GM23338 (cell line): ENCODE results near the gene GCDH. TPM values are rescaled to one million over a fixed set of nuclear protein-coding genes. Genes with fewer than 3 reads are reported as not detected.

Source experiments
- ATAC-seq: fragments of 200-7000 bp; cut with Tn5 transposase; 3 replicates; pipeline ENCODE4 v1.9.1; 2020
- DNase-seq: peaks from one replicate; pipeline ENCODE4 v3.0.0-alpha.2; 2015; ENCODE audit warnings: low spot score
- H2AFZ ChIP-seq: fragments of 200-600 bp; sonication (generic); 2 replicates; pipeline ENCODE4 v1.8.0; 2016; ENCODE audit warnings: antibody characterized with exemption, mild to moderate bottlenecking, moderate library complexity
- H3F3A ChIP-seq: fragments of 200-600 bp; sonication (generic); replicated peaks from 2 replicates; pipeline ENCODE4 v1.8.0; 2017; ENCODE audit warnings: antibody characterized with exemption, mixed run types, low read depth
- H3K27ac ChIP-seq: fragments of 200-600 bp; sonication (generic); 2 replicates; pipeline ENCODE4 v1.6.1; 2016; ENCODE audit warnings: low read depth
- H3K27me3 ChIP-seq: fragments of 200-600 bp; sonication (generic); 2 replicates; pipeline ENCODE4 v1.8.0; 2016; ENCODE audit warnings: mild to moderate bottlenecking, mixed run types, moderate library complexity; ENCODE audit not compliant: insufficient read depth
- H3K36me3 ChIP-seq: fragments of 200-600 bp; sonication (generic); 2 replicates; pipeline ENCODE4 v1.8.0; 2016; ENCODE audit warnings: mild to moderate bottlenecking; ENCODE audit not compliant: insufficient read depth
- H3K4me1 ChIP-seq: fragments of 200-600 bp; sonication (generic); 2 replicates; pipeline ENCODE4 v1.8.0; 2016; ENCODE audit warnings: mild to moderate bottlenecking, moderate library complexity; ENCODE audit not compliant: insufficient read depth
- H3K4me2 ChIP-seq: fragments of 200-600 bp; sonication (generic); 2 replicates; pipeline ENCODE4 v1.7.1; 2017; ENCODE audit warnings: mixed run types
- H3K4me3 ChIP-seq: fragments of 200-600 bp; sonication (generic); 2 replicates; pipeline ENCODE4 v1.6.1; 2016; ENCODE audit warnings: mixed run types
- H3K79me2 ChIP-seq: fragments of 200-600 bp; sonication (generic); replicated peaks from 2 replicates; pipeline ENCODE4 v1.8.0; 2017; ENCODE audit warnings: mild to moderate bottlenecking; ENCODE audit not compliant: insufficient read depth
- H3K9me2 ChIP-seq: fragments of 200-600 bp; sonication (generic); 2 replicates; pipeline ENCODE4 v1.8.0; 2017; ENCODE audit not compliant: insufficient read depth
- H4K20me1 ChIP-seq: fragments of 200-600 bp; sonication (generic); replicated peaks from 2 replicates; pipeline ENCODE4 v1.8.0; 2017; ENCODE audit warnings: mild to moderate bottlenecking; ENCODE audit not compliant: insufficient read depth
- H3K27ac Mint-ChIP-seq: 2 replicates; pipeline ENCODE4 v1.8.0; 2020; ENCODE audit warnings: inconsistent platforms, mild to moderate bottlenecking, moderate library complexity, mixed read lengths
- H3K27me3 Mint-ChIP-seq: 3 replicates; pipeline ENCODE4 v1.8.0; 2022; ENCODE audit warnings: low read depth, mild to moderate bottlenecking, moderate library complexity, mixed read lengths, inconsistent platforms; ENCODE audit not compliant: insufficient read depth, poor library complexity
- H3K36me3 Mint-ChIP-seq: 3 replicates; pipeline ENCODE4 v1.8.0; 2021; ENCODE audit warnings: low read depth, mild to moderate bottlenecking, inconsistent platforms, moderate library complexity, mixed read lengths
- H3K4me1 Mint-ChIP-seq: 3 replicates; pipeline ENCODE4 v1.8.0; 2020; ENCODE audit warnings: mild to moderate bottlenecking, inconsistent platforms, mixed read lengths
- H3K4me3 Mint-ChIP-seq: 3 replicates; pipeline ENCODE4 v1.8.0; 2021; ENCODE audit warnings: moderate library complexity, mild to moderate bottlenecking, inconsistent platforms, mixed read lengths
- H3K9me3 Mint-ChIP-seq: 3 replicates; pipeline ENCODE4 v1.8.0; 2020; ENCODE audit warnings: moderate library complexity, mild to moderate bottlenecking, inconsistent platforms, mixed read lengths
- POLR2AphosphoS5 ChIP-seq: IDR thresholded peaks from 2 replicates; pipeline ENCODE4 v1.6.1; 2016; ENCODE audit warnings: antibody characterized with exemption, low read depth
- polyA plus RNA-seq: library from polyadenylated mRNA; unstranded; fragments of >200 nt; fragmentation: Nextera tagmentation; extraction: Ambion mirVana; gene quantifications from 2 replicates; pipeline ENCODE4 v1.2.1, GENCODE V29; 2016
- total RNA-seq: library from RNA; depleted of rRNA; stranded (reverse); fragments of >200 nt; shearing (Covaris generic); gene quantifications from 2 replicates; pipeline ENCODE4 v1.2.3, GENCODE V29; 2014
- TF ChIP-seq, protein P1 (sequence below): fragments of 250-450 bp; sonication (Bioruptor Pico); IDR thresholded peaks from 2 replicates; pipeline ENCODE4 v1.5.0; 2020; ENCODE audit warnings: mild to moderate bottlenecking, moderate library complexity

The GCDH gene
- total and polyA plus RNA-seq, 2 experiments from 2014 or later: 54.1 to 99.8 TPM

DNA sequence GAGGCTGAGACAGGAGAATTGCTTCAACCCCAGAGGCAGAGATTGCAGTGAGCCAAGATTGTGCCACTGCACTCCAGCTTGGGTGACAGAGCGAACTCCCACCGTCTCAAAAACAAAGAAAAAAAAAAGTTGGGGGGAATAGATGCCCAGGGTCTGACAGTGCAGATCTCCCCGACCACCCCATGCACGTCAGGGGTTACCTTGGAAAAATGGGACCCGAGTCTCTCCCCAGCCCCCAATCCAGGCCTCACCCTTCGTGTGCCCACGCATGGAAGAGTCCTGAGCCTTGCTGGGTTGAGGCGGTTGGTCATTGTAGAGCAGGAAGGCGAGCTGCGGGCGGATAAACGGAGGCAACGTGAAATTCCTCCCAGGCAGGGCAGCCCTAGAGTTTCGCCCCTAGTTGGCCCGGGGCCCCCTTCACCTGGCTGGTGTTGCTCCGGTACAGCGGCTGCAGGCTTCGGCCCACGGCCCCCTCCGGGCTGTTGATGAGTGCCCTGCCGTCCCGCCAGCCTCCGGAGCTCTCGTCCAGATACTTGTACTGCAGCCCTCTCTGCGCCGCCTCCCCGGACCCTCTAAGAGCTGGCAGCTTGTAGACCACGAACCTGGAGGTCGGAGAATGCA lies 10.3 kb upstream of the GCDH start:
- Histone ChIP-seq H4K20me1 (no peaks in the 10 kb centered on the region), H2AFZ (peak overlapping the region; percentile 99), H3K36me3 (no peaks in the 10 kb centered on the region), H3K9me2 (no peaks in the 10 kb centered on the region; the same call in 1 of the 2 replicates), H3K27me3 (peaks cover 10% of the 10 kb centered on the region), H3F3A (peaks cover 25% of the 10 kb centered on the region), H3K4me3 (peak overlapping the region; percentile 91), H3K27ac (peak overlapping the region; percentile 59; the same call in 1 of the 2 replicates), H3K79me2 (no peaks in the 10 kb centered on the region), H3K4me2 (peak overlapping the region; percentile 94), H3K4me1 (peaks cover 3% of the 10 kb centered on the region; the same call in 1 of the 2 replicates)
- ATAC-seq: peak; percentile 19
- Mint-ChIP-seq H3K36me3 (peaks cover 26% of the 10 kb centered on the region), H3K4me3 (peak overlapping the region; percentile 90), H3K9me3 (peaks cover 19% of the 10 kb centered on the region), H3K27ac (peak overlapping the region; percentile 86), H3K27me3 (peaks cover 19% of the 10 kb centered on the region), H3K4me1 (peaks cover 9% of the 10 kb centered on the region; the same call in 1 of the 3 replicates)
- DNase-seq: peak; percentile 57
- TF ChIP-seq, protein P1, sequence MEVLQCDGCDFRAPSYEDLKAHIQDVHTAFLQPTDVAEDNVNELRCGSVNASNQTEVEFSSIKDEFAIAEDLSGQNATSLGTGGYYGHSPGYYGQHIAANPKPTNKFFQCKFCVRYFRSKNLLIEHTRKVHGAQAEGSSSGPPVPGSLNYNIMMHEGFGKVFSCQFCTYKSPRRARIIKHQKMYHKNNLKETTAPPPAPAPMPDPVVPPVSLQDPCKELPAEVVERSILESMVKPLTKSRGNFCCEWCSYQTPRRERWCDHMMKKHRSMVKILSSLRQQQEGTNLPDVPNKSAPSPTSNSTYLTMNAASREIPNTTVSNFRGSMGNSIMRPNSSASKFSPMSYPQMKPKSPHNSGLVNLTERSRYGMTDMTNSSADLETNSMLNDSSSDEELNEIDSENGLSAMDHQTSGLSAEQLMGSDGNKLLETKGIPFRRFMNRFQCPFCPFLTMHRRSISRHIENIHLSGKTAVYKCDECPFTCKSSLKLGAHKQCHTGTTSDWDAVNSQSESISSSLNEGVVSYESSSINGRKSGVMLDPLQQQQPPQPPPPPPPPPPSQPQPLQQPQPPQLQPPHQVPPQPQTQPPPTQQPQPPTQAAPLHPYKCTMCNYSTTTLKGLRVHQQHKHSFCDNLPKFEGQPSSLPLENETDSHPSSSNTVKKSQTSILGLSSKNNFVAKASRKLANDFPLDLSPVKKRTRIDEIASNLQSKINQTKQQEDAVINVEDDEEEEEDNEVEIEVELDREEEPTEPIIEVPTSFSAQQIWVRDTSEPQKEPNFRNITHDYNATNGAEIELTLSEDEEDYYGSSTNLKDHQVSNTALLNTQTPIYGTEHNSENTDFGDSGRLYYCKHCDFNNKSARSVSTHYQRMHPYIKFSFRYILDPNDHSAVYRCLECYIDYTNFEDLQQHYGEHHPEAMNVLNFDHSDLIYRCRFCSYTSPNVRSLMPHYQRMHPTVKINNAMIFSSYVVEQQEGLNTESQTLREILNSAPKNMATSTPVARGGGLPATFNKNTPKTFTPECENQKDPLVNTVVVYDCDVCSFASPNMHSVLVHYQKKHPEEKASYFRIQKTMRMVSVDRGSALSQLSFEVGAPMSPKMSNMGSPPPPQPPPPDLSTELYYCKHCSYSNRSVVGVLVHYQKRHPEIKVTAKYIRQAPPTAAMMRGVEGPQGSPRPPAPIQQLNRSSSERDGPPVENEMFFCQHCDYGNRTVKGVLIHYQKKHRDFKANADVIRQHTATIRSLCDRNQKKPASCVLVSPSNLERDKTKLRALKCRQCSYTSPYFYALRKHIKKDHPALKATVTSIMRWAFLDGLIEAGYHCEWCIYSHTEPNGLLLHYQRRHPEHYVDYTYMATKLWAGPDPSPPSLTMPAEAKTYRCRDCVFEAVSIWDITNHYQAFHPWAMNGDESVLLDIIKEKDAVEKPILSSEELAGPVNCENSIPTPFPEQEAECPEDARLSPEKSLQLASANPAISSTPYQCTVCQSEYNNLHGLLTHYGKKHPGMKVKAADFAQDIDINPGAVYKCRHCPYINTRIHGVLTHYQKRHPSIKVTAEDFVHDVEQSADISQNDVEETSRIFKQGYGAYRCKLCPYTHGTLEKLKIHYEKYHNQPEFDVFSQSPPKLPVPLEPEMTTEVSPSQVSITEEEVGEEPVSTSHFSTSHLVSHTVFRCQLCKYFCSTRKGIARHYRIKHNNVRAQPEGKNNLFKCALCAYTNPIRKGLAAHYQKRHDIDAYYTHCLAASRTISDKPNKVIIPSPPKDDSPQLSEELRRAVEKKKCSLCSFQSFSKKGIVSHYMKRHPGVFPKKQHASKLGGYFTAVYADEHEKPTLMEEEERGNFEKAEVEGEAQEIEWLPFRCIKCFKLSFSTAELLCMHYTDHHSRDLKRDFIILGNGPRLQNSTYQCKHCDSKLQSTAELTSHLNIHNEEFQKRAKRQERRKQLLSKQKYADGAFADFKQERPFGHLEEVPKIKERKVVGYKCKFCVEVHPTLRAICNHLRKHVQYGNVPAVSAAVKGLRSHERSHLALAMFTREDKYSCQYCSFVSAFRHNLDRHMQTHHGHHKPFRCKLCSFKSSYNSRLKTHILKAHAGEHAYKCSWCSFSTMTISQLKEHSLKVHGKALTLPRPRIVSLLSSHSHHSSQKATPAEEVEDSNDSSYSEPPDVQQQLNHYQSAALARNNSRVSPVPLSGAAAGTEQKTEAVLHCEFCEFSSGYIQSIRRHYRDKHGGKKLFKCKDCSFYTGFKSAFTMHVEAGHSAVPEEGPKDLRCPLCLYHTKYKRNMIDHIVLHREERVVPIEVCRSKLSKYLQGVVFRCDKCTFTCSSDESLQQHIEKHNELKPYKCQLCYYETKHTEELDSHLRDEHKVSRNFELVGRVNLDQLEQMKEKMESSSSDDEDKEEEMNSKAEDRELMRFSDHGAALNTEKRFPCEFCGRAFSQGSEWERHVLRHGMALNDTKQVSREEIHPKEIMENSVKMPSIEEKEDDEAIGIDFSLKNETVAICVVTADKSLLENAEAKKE (CRISPR knock-in tag): no peak
- no peak for TF ChIP-seq POLR2AphosphoS5

DNA sequence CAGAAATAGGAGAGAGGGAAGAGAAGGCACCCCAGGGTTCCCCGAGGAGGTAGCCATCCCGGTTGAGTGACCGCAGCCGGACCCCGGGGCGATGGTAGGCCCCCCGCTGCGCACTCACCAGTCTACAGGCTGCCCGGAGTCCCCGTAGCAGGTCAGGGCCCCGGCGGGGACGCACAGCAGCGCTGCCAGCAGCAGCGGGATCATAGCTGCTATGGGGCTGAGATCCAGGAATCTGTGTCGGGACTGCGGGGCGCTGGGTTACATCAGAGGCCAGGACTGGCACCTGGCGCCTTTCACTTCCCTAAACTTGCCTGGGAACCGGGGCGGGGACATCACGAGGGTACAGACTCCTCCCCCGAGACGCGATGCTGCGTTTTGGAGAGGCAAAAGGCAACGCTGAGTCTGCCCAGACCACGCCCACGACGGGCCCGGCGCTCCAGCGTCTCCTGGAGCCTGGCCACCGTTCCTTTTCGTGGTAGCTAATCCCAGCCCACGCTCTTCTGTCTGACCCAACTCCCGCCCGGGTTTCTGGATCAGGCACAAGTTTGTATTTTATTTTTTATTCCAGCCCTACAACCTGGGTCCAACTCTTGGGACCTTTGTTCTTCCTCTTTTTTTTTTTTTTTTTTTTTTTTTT lies 9.7 kb upstream of the GCDH start, which contains the start of gene DNASE2:
Gene DNASE2, minus strand, starts transcription at position 278 of the 637 bp plus-strand sequence. Its CDS starts 74 bp downstream, at position 204.
- Histone ChIP-seq H3K27ac (peak within 1 kb of the TSS; percentile 79; the same call in 1 of the 2 replicates), H3K79me2 (no peaks in the 10 kb centered on the region), H3K4me2 (peak within 1 kb of the TSS; percentile 94), H3K9me2 (no peaks in the 10 kb centered on the region; the same call in 1 of the 2 replicates), H3K27me3 (peaks cover 11% of the 10 kb centered on the region), H2AFZ (peak within 1 kb of the TSS; percentile 99), H3K36me3 (no peaks in the 10 kb centered on the region), H3K4me1 (peaks cover 3% of the 10 kb centered on the region; the same call in 1 of the 2 replicates), H4K20me1 (no peaks in the 10 kb centered on the region), H3K4me3 (peak within 1 kb of the TSS; percentile 91), H3F3A (peaks cover 26% of the 10 kb centered on the region)
- H3K27me3 Mint-ChIP-seq: peaks cover 20% of the 10 kb centered on the region
- H3K4me3 Mint-ChIP-seq: peak within 1 kb of the TSS; percentile 90
- peak; percentile 99 for DNase-seq
- ATAC-seq: peak; percentile 60
- peaks cover 11% of the 10 kb centered on the region for H3K4me1 Mint-ChIP-seq
- H3K36me3 Mint-ChIP-seq: peaks cover 26% of the 10 kb centered on the region
- peaks cover 20% of the 10 kb centered on the region for H3K9me3 Mint-ChIP-seq
- H3K27ac Mint-ChIP-seq: peak within 1 kb of the TSS; percentile 95
- TF ChIP-seq, protein P1 (CRISPR knock-in tag): no peak
